ENCODE results near the gene AGBL4.

DNA sequence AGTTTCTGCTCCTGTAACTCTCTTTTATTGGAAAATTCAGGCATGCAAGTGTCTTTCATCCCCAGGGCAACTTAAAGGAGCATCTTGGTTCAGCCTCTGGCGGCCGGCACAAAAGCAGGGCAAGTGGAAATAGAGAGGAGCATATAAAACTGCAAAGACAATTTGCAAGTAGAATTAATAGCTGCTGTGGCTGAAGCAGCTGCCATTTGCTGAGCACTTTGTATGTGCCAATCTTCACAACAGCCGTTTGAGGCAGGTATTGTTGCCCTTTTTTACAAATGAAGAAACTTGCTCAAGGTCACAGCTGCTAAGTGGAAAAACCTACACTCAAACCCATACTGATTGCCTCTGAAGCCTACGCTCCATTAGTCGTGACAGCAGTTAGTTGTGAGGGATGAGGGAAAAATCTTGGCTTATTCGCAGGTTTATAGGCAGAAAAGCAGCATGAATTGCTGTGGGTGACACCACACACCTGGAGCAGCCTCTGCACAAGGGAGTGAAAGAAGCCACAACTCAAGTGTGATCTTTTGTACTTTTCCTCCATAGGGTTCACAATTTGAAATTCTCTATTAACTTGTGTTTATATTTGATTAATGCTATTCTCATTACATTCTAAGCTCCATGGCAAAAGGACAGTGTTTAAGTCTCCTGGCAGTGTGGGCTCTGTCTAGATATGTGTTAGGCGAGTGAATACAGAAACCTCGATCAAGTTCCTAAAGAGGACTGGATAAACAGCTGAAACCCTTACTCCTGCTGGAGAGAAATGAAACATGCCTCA lies 1148.0 kb downstream of the AGBL4 start:
- no peak for TF ChIP-seq TAF1 (IDR thresholded peaks at IDR 0.05; ENCODE audit: borderline replicate concordance, low read depth, low read length)
- no peak for TF ChIP-seq POLR2AphosphoS5 (IDR thresholded peaks at IDR 0.05; ENCODE audit: low read depth, low read length)
- no peak for TF ChIP-seq POLR2A (IDR thresholded peaks at IDR 0.05; ENCODE audit: low read depth, low read length)

Data from GM12892 (cell line).